ENCODE results near the gene NUDT16L1. TPM values are rescaled to one million over a fixed set of nuclear protein-coding genes. Genes with fewer than 3 reads are reported as not detected.

Gene NUDT16L1
- total and polyA plus RNA-seq, 2 of the 13 experiments (the other 11 are each of a cell fraction or from before 2014, with no cell fraction given): 28.0 to 40.5 TPM

DNA sequence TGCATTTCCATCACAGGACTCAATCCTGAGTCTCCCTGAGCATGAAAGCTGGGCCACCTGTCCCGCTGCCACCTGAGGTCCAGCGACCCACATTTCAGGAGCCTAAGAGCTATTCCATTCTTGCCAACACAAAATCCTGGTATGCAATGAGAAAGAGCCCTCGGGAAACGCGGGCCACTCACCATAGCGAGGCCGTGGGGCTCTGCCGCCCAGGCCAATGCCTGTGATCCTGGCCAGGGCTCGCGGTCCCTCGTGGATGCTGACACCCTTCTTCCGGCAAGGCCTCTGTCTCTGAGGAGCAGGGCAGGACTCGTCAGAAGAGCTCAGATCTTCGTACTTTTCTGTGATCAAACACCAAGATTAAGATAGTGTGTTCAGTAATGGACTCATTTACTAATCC lies 11.6 kb downstream of the NUDT16L1 start:
- in situ Hi-C loops (cut with HindIII; ENCODE audit: extremely low pct_ligation_motif_present, low pct_unique_long_range_greater_than_20kb) (no loop called here), intact Hi-C loops (cut with micrococcal nuclease; ENCODE audit: unreplicated experiment) (no loop called here)
- FAIRE-seq (no peak), ATAC-seq (no peak), DNase-seq (ENCODE audit: low spot score) (no peak)
- Histone ChIP-seq H3K27ac (ENCODE audit: extremely low read length, insufficient read depth, low read length) (no peak overlapping the region), H3K9ac (ENCODE audit: insufficient read depth, low read depth, low read length) (no peak overlapping the region), H3K4me2 (ENCODE audit: low read depth, low read length) (no peak overlapping the region), H2AFZ (ENCODE audit: low read length) (no peak overlapping the region), H3K36me3 (replicated peaks in 1 of 2; ENCODE audit: control insufficient read depth in 1 of 2, insufficient read depth in 2 of 2, low read length in 2 of 2) (peaks cover 31 to 56% of the 10 kb centered on the region in 2 experiments), H3K4me3 (replicated peaks in 1 of 3; ENCODE audit: insufficient read depth in 1 of 3, low read depth in 2 of 3, low read length in 3 of 3) (no peak overlapping the region), H4K20me1 (ENCODE audit: insufficient read depth, low read length) (no peaks in the 10 kb centered on the region), H3K4me1 (ENCODE audit: insufficient read depth, low read length) (peaks cover 18% of the 10 kb centered on the region), H3K9me3 (ENCODE audit: low read length) (no peaks in the 10 kb centered on the region), H3K79me2 (ENCODE audit: insufficient read depth, low read length) (no peaks in the 10 kb centered on the region), H3K27me3 (ENCODE audit: control insufficient read depth in 1 of 2, insufficient read depth in 2 of 2, low read length in 2 of 2) (no peaks in the 10 kb centered on the region)
- WGBS (ENCODE audit: low lambda C conversion rate): 98% methylated on average over 6 of the region's 14 CpGs
- ChIA-PET CTCF (ENCODE audit: low intra/inter-chr PET ratio, low total read pairs) (no interaction called here), POLR2A (no interaction called here)
- BruUV-seq (replicated peaks): no TSS peak
- no peak for TF ChIP-seq JARID2 (CRISPR knock-in tag; IDR thresholded peaks at IDR 0.05; ENCODE audit: insufficient replicate concordance)
- TF ChIP-seq FOXM1 (CRISPR knock-in tag; IDR thresholded peaks at IDR 0.05): no peak
- TF ChIP-seq, protein P1, sequence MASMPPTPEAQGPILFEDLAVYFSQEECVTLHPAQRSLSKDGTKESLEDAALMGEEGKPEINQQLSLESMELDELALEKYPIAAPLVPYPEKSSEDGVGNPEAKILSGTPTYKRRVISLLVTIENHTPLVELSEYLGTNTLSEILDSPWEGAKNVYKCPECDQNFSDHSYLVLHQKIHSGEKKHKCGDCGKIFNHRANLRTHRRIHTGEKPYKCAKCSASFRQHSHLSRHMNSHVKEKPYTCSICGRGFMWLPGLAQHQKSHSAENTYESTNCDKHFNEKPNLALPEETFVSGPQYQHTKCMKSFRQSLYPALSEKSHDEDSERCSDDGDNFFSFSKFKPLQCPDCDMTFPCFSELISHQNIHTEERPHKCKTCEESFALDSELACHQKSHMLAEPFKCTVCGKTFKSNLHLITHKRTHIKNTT (CRISPR knock-in tag; IDR thresholded peaks at IDR 0.05): no peak
- TF ChIP-seq ZNF253 (CRISPR knock-in tag; IDR thresholded peaks at IDR 0.05; ENCODE audit: borderline replicate concordance): no peak
- no peak for TF ChIP-seq ZNF235 (CRISPR knock-in tag; IDR thresholded peaks at IDR 0.05; ENCODE audit: borderline replicate concordance)
- no peak for TF ChIP-seq ZNF383 (CRISPR knock-in tag; IDR thresholded peaks at IDR 0.05; ENCODE audit: borderline replicate concordance)
- TF ChIP-seq DNMT3B (CRISPR knock-in tag; conservative IDR thresholded peaks at IDR 0.05): no peak
- TF ChIP-seq PHF5A (CRISPR knock-in tag; IDR thresholded peaks at IDR 0.05; ENCODE audit: low read depth, unreplicated experiment): no peak
- TF ChIP-seq FOXK1 (CRISPR knock-in tag; IDR thresholded peaks at IDR 0.05; ENCODE audit: borderline replicate concordance, low read depth): no peak
- TF ChIP-seq KDM4B (CRISPR knock-in tag; IDR thresholded peaks at IDR 0.05): no peak
- TF ChIP-seq SP1 (IDR thresholded peaks at IDR 0.05): no peak
- TF ChIP-seq SP1 (CRISPR knock-in tag; IDR thresholded peaks at IDR 0.05): no peak
- TF ChIP-seq CC2D1A (CRISPR knock-in tag; IDR thresholded peaks at IDR 0.05): no peak
- no peak for TF ChIP-seq MTF1 (CRISPR knock-in tag; IDR thresholded peaks at IDR 0.05)
- no peak for TF ChIP-seq ZBTB42 (CRISPR knock-in tag; IDR thresholded peaks at IDR 0.05)
- TF ChIP-seq GMEB1 (CRISPR knock-in tag; IDR thresholded peaks at IDR 0.05; ENCODE audit: borderline replicate concordance): no peak
- TF ChIP-seq ZNF18 (CRISPR knock-in tag; IDR thresholded peaks at IDR 0.05; ENCODE audit: insufficient replicate concordance): no peak
- no peak for TF ChIP-seq AKAP8 (CRISPR knock-in tag; IDR thresholded peaks at IDR 0.05)
- no peak for TF ChIP-seq HMG20B (CRISPR knock-in tag; conservative IDR thresholded peaks at IDR 0.05)

Data from HepG2 (cell line).